Measurements from ENCODE around the gene ARHGAP42. TPM values are rescaled to one million over a fixed set of nuclear protein-coding genes. Genes with fewer than 3 reads are reported as not detected.

ARHGAP42 gene
- total and polyA plus RNA-seq, 2 of the 4 experiments (the other 2 are of a cell fraction): 2.9 to 7.3 TPM

DNA sequence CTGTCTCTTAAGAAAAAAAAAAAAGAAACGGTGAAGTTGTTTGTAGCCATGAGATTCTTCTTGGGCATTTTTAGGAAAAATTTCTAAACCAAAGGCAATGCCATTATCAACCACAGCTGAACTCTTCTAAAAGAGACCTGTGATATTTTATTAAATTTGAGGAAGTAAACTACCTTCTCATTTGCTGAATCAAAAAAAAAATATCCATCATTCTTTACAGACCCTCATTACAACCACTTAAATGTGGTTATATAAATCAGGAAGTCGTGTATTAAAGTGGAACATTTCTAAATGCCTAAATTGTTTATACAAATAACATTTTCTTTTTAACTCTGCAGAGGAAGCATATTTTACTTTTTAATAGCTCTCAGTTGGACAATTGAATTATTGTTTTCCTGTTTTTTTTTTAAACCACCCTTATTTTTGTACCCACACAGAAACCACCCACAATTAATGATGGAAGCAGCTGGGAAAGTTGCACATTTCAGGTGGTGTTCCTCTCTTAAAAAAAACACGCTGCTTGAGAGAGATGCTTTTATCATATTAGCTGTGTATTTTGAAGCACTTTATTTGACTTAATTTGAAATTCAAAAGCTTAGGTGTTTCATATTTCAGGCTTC, 91.2 kb downstream of the ARHGAP42 start:
- Histone ChIP-seq H3K4me2 (ENCODE audit: low read depth, low read length) (no peak overlapping the region), H3K9ac (ENCODE audit: low read depth, low read length) (no peak overlapping the region), H4K20me1 (ENCODE audit: insufficient read depth, low read length) (no peaks in the 10 kb centered on the region), H2BK15ac (ENCODE audit: low read depth, low read length) (no peak overlapping the region), H4K5ac (ENCODE audit: low read depth, low read length) (no peak overlapping the region), H3K9me3 (ENCODE audit: control insufficient read depth, insufficient read depth, low read length) (no peaks in the 10 kb centered on the region), H3K56ac (ENCODE audit: extremely low read depth, insufficient read depth, low read length) (no peak overlapping the region), H2AK5ac (ENCODE audit: low read depth, low read length) (no peak overlapping the region), H3K23ac (ENCODE audit: low read depth, low read length) (no peak overlapping the region), H3K4me3 (ENCODE audit: insufficient read depth, low read depth, low read length) (no peak overlapping the region), H2BK120ac (ENCODE audit: low read depth, low read length) (no peak overlapping the region), H2AK9ac (replicated peaks; ENCODE audit: low read depth, low read length, poor library complexity) (no peak overlapping the region), H3K18ac (ENCODE audit: low read depth, low read length) (no peak overlapping the region), H2BK20ac (ENCODE audit: low read depth, low read length) (no peak overlapping the region), H4K91ac (ENCODE audit: insufficient read depth, low read depth, low read length) (no peak overlapping the region), H2AFZ (replicated peaks; ENCODE audit: low read length, poor library complexity) (no peak overlapping the region), H3K9me1 (ENCODE audit: insufficient read depth, low read length) (no peaks in the 10 kb centered on the region; the same call in 1 of the 2 replicates), H2BK5ac (ENCODE audit: low read depth, low read length, poor library complexity, severe bottlenecking) (no peak overlapping the region), H3K36me3 (ENCODE audit: control insufficient read depth, insufficient read depth, low read length) (no peaks in the 10 kb centered on the region), H3K79me1 (ENCODE audit: low read depth in 1 of 2, low read length in 2 of 2) (no peaks in the 10 kb centered on the region), H3K4ac (ENCODE audit: low read depth, low read length) (no peak overlapping the region), H3K4me1 (ENCODE audit: control insufficient read depth, insufficient read depth, low read length) (no peaks in the 10 kb centered on the region), H4K8ac (ENCODE audit: low read depth in 2 of 2, low read length in 2 of 2) (no peak overlapping the region), H3K27ac (ENCODE audit: insufficient read depth, low read length) (no peak overlapping the region), H3K14ac (replicated peaks; ENCODE audit: low read depth, low read length) (no peak overlapping the region), H3K27me3 (ENCODE audit: control insufficient read depth, insufficient read depth, low read length) (no peaks in the 10 kb centered on the region)
- DNase-seq (no peak), ATAC-seq (ENCODE audit: low read depth) (no peak)
- intact Hi-C loops (cut with micrococcal nuclease) (loop anchor here (1.0 kb wide), 1 partner anchor 10 kb away; no protein-coding TSS in a partner anchor), in situ Hi-C loops (cut with MboI; ENCODE audit: low sequenced_read_pairs) (no loop called here), dilution Hi-C loops (cut with HindIII; ENCODE audit: low sequenced_read_pairs, unreplicated experiment) (no loop called here)
- WGBS, 2 experiments (ENCODE audit: extremely low coverage in 2 of 2, insufficient read length in 1 of 2): no CpG with 5 or more reads among the region's 3 CpGs
- ChIA-PET POLR2A (ENCODE audit: unreplicated experiment) (no interaction called here), CTCF (interaction anchor here (0.6 kb wide), 1 partner anchor 898 kb away, joined by 3 read pairs; no protein-coding TSS in a partner anchor)
- BruUV-seq (replicated peaks): no TSS peak
- TF ChIP-seq CEBPB (IDR thresholded peaks at IDR 0.05; ENCODE audit: low read depth, low read length) (no peak), FOS (IDR thresholded peaks at IDR 0.05; ENCODE audit: low read depth, low read length) (no peak), POLR2A (IDR thresholded peaks at IDR 0.05; ENCODE audit: low read depth, low read length) (no peak), RAD21 (IDR thresholded peaks at IDR 0.05; ENCODE audit: low read length) (no peak), BHLHE40 (IDR thresholded peaks at IDR 0.05; ENCODE audit: low read depth, low read length) (no peak), NFE2L2 (IDR thresholded peaks at IDR 0.05; ENCODE audit: low read depth, low read length) (no peak)
- TF ChIP-seq, protein P1, sequence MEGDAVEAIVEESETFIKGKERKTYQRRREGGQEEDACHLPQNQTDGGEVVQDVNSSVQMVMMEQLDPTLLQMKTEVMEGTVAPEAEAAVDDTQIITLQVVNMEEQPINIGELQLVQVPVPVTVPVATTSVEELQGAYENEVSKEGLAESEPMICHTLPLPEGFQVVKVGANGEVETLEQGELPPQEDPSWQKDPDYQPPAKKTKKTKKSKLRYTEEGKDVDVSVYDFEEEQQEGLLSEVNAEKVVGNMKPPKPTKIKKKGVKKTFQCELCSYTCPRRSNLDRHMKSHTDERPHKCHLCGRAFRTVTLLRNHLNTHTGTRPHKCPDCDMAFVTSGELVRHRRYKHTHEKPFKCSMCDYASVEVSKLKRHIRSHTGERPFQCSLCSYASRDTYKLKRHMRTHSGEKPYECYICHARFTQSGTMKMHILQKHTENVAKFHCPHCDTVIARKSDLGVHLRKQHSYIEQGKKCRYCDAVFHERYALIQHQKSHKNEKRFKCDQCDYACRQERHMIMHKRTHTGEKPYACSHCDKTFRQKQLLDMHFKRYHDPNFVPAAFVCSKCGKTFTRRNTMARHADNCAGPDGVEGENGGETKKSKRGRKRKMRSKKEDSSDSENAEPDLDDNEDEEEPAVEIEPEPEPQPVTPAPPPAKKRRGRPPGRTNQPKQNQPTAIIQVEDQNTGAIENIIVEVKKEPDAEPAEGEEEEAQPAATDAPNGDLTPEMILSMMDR (conservative IDR thresholded peaks at IDR 0.05; ENCODE audit: low read depth, low read length): no peak

Measured in IMR-90 (cell line).